DMS153 treated with DMSO at 0.1 percent for 48 hours (cell line): ENCODE results near the gene CHD1L.
"Not testable (repeated sequence)": the region's sequence is repeated elsewhere in the genome, so short reads cannot be mapped to it uniquely, and the experiment has no call there.

Source experiments
- DNase-seq: peaks from one replicate; lab custom pipeline; 2025; ENCODE audit not compliant: unreplicated experiment; lab: John Stamatoyannopoulos, UW

The CHD1L gene

GRCh38 chr1:147242449-147243227 lies at the start of gene CHD1L:
Gene CHD1L (plus strand): TSS chr1:147242684. CDS start chr1:147242704, 20 bp downstream.
- DNase-seq = peak; percentile 99

GRCh38 chr1:147197324-147197723 lies 45.2 kb upstream of the CHD1L start:
- not testable (repeated sequence) for DNase-seq

- DNase-seq = no peak
Observed at GRCh38 chr1:147201276-147201675, 41.2 kb upstream of the CHD1L start.

- no peak for DNase-seq
Observed at GRCh38 chr1:147201786-147202185, 40.7 kb upstream of the CHD1L start.

- no peak for DNase-seq
Observed at GRCh38 chr1:147202576-147202975, 39.9 kb upstream of the CHD1L start.

GRCh38 chr1:147204080-147204479 lies 38.4 kb upstream of the CHD1L start:
- no peak for DNase-seq

GRCh38 chr1:147207192-147207591 lies 35.3 kb upstream of the CHD1L start:
- DNase-seq = no peak

- DNase-seq = no peak
Observed at GRCh38 chr1:147208619-147209018, 33.9 kb upstream of the CHD1L start.

GRCh38 chr1:147209825-147210821 lies 32.4 kb upstream of the CHD1L start:
- no peak for DNase-seq

- no peak for DNase-seq
Observed at GRCh38 chr1:147210987-147211386, 31.5 kb upstream of the CHD1L start.

- no peak for DNase-seq
Observed at GRCh38 chr1:147211577-147211976, 30.9 kb upstream of the CHD1L start.

- DNase-seq = no peak
Observed at GRCh38 chr1:147213271-147213670, 29.2 kb upstream of the CHD1L start.

- DNase-seq = no peak
Observed at GRCh38 chr1:147214325-147214724, 28.2 kb upstream of the CHD1L start.

- DNase-seq = no peak
Observed at GRCh38 chr1:147214842-147215539, 27.5 kb upstream of the CHD1L start.

- DNase-seq = no peak
Observed at GRCh38 chr1:147215540-147215916, 27.0 kb upstream of the CHD1L start.

GRCh38 chr1:147216124-147216523 lies 26.4 kb upstream of the CHD1L start:
- DNase-seq = no peak

GRCh38 chr1:147217141-147217540 lies 25.3 kb upstream of the CHD1L start:
- DNase-seq = no peak

GRCh38 chr1:147218606-147219005 lies 23.9 kb upstream of the CHD1L start:
- no peak for DNase-seq

GRCh38 chr1:147223740-147224615 lies 18.5 kb upstream of the CHD1L start:
- DNase-seq = peak; percentile 82

- peak; percentile 71 for DNase-seq
Observed at GRCh38 chr1:147225193-147225730, 17.2 kb upstream of the CHD1L start, which contains the start of gene FMO5. Gene FMO5 (minus strand): TSS chr1:147225339. CDS start chr1:147225029, 310 bp downstream.
